KMS-11 (cell line): Measurements from ENCODE around the gene NAA25.

Source experiments
- H2AFZ ChIP-seq: fragments of 200-600 bp; sonication (generic); 2 replicates; pipeline ENCODE4 v1.6.1; 2016; ENCODE audit warnings: antibody characterized with exemption, mixed run types, low read depth
- H3K27ac ChIP-seq: fragments of 200-600 bp; sonication (generic); 2 replicates; pipeline ENCODE4 v1.6.1; 2016; ENCODE audit warnings: mild to moderate bottlenecking, mixed run types
- H3K27me3 ChIP-seq: fragments of 200-600 bp; sonication (generic); 2 replicates; pipeline ENCODE4 v1.6.1; 2017; ENCODE audit warnings: mild to moderate bottlenecking, low read depth, mixed run types, moderate library complexity; ENCODE audit not compliant: insufficient read depth
- H3K36me3 ChIP-seq: fragments of 200-600 bp; sonication (generic); 2 replicates; pipeline ENCODE4 v1.6.1; 2017; ENCODE audit warnings: mild to moderate bottlenecking, mixed run types; ENCODE audit not compliant: insufficient read depth
- H3K4me1 ChIP-seq: fragments of 200-600 bp; sonication (generic); 2 replicates; pipeline ENCODE4 v1.6.1; 2016; ENCODE audit warnings: mild to moderate bottlenecking, low read depth, mixed run types; ENCODE audit not compliant: poor library complexity, severe bottlenecking
- H3K4me2 ChIP-seq: fragments of 200-600 bp; sonication (generic); 2 replicates; pipeline ENCODE4 v1.7.0; 2016; ENCODE audit warnings: mild to moderate bottlenecking, mixed run types
- H3K4me3 ChIP-seq: fragments of 200-600 bp; sonication (generic); IDR thresholded peaks from 2 replicates; pipeline ENCODE4 v1.6.1; 2017; ENCODE audit warnings: low read depth, low read length, mixed read lengths; ENCODE audit not compliant: insufficient read depth
- H3K79me2 ChIP-seq: fragments of 200-600 bp; sonication (generic); 2 replicates; pipeline ENCODE4 v1.6.1; 2016; ENCODE audit warnings: low read depth, mixed run types; ENCODE audit not compliant: insufficient read depth
- H3K9ac ChIP-seq: fragments of 200-600 bp; sonication (generic); 2 replicates; pipeline ENCODE4 v1.6.1; 2016; ENCODE audit warnings: mild to moderate bottlenecking, mixed run types
- H4K20me1 ChIP-seq: fragments of 200-600 bp; sonication (generic); 2 replicates; pipeline ENCODE4 v1.6.1; 2016; ENCODE audit warnings: mild to moderate bottlenecking, mixed run types; ENCODE audit not compliant: insufficient read depth
- CTCF ChIP-seq: fragments of 200-600 bp; sonication (generic); conservative IDR thresholded peaks from 2 replicates; pipeline ENCODE4 v1.6.1; 2017; ENCODE audit warnings: low read depth, mild to moderate bottlenecking, antibody characterized with exemption, low read length, moderate library complexity, mixed read lengths

The NAA25 gene

GRCh38 chr12:112091563-112091962 is 17.0 kb downstream of the NAA25 start:
- no peaks in the 10 kb centered on the region for H4K20me1 ChIP-seq
- no peak overlapping the region for H2AFZ ChIP-seq
- H3K36me3 ChIP-seq, result no peaks in the 10 kb centered on the region
- H3K27ac ChIP-seq, result no peak overlapping the region
- H3K4me3 ChIP-seq, result no peak overlapping the region
- no peak overlapping the region for H3K4me2 ChIP-seq
- H3K4me1 ChIP-seq, result peaks cover under 1% of the 10 kb centered on the region
- no peaks in the 10 kb centered on the region for H3K27me3 ChIP-seq
- no peak for TF ChIP-seq CTCF
- peaks cover 37% of the 10 kb centered on the region; the same call in 1 of the 2 replicates for H3K79me2 ChIP-seq
- H3K9ac ChIP-seq, result no peak overlapping the region

- Histone ChIP-seq H3K27me3 (no peaks in the 10 kb centered on the region), H3K4me2 (no peak overlapping the region), H4K20me1 (no peaks in the 10 kb centered on the region), H3K27ac (no peak overlapping the region), H3K4me3 (no peak overlapping the region), H3K9ac (no peak overlapping the region), H3K36me3 (no peaks in the 10 kb centered on the region), H3K79me2 (peaks cover 3% of the 10 kb centered on the region; the same call in 1 of the 2 replicates), H2AFZ (no peak overlapping the region), H3K4me1 (peaks cover 17% of the 10 kb centered on the region)
- no peak for TF ChIP-seq CTCF
Observed at GRCh38 chr12:112087851-112088250, 20.7 kb downstream of the NAA25 start.

- no peak overlapping the region for H3K9ac ChIP-seq
- H3K4me2 ChIP-seq, result no peak overlapping the region
- peaks cover 17% of the 10 kb centered on the region for H3K4me1 ChIP-seq
- no peak overlapping the region for H3K27ac ChIP-seq
- no peaks in the 10 kb centered on the region for H3K27me3 ChIP-seq
- H3K4me3 ChIP-seq, result no peak overlapping the region
- no peaks in the 10 kb centered on the region for H3K36me3 ChIP-seq
- TF ChIP-seq CTCF, result 0 out of 2 replicates have a peak, but pooled peaks have one; percentile 16
- no peak overlapping the region for H2AFZ ChIP-seq
- no peaks in the 10 kb centered on the region for H4K20me1 ChIP-seq
- no peaks in the 10 kb centered on the region; the same call in 1 of the 2 replicates for H3K79me2 ChIP-seq
Observed at GRCh38 chr12:112087055-112087850, 21.3 kb downstream of the NAA25 start.

GRCh38 chr12:112066566-112066965 is 42.0 kb downstream of the NAA25 start:
- no peaks in the 10 kb centered on the region for H3K79me2 ChIP-seq
- no peak overlapping the region for H2AFZ ChIP-seq
- no peak overlapping the region for H3K27ac ChIP-seq
- no peak overlapping the region for H3K4me3 ChIP-seq
- no peak overlapping the region for H3K4me2 ChIP-seq
- H3K4me1 ChIP-seq, result no peaks in the 10 kb centered on the region
- no peaks in the 10 kb centered on the region for H4K20me1 ChIP-seq
- H3K9ac ChIP-seq, result no peak overlapping the region
- H3K36me3 ChIP-seq, result peaks cover under 1% of the 10 kb centered on the region; the same call in 1 of the 2 replicates
- TF ChIP-seq CTCF, result no peak
- no peaks in the 10 kb centered on the region for H3K27me3 ChIP-seq
